ENCODE results near the gene OPN4. TPM values are rescaled to one million over a fixed set of nuclear protein-coding genes. Genes with fewer than 3 reads are reported as not detected.

Gene OPN4
- total and polyA plus RNA-seq, 2 of the 8 experiments (the other 6 are each of a cell fraction or from before 2014, with no cell fraction given), result not detected

DNA sequence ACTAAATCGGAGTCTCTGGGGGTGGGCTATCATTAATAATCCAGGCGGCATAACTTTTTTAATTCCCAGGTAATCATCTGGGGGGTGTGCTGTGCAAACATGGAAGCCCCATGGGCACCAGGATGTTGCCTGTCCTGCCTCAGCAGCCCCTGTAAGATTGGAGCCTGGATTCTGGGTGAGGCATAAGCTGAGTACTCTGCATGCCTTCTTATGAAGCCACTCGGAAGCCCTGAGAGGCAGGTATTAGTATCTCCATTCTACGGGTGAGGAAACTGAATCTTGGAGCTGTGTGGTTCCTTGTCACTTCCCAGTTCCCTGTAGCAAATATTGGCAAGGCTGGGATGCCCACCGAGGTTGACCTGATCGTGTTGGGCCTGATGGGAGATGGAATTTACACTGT lies 7.4 kb upstream of the OPN4 start (continued):
- TF ChIP-seq CHD7 (IDR thresholded peaks at IDR 0.05; ENCODE audit: insufficient replicate concordance, low read length), result no peak
- TF ChIP-seq ATF2 (IDR thresholded peaks at IDR 0.05; ENCODE audit: low read length), result no peak
- TF ChIP-seq KDM4A (IDR thresholded peaks at IDR 0.05; ENCODE audit: low read depth, low read length, severe bottlenecking), result no peak
- TF ChIP-seq KDM5A (IDR thresholded peaks at IDR 0.05; ENCODE audit: low read length), result no peak
- TF ChIP-seq JUN (IDR thresholded peaks at IDR 0.05; ENCODE audit: low read depth, low read length), result no peak
- TF ChIP-seq BRCA1 (IDR thresholded peaks at IDR 0.05; ENCODE audit: low read depth, low read length), result no peak
- TF ChIP-seq GTF2F1 (IDR thresholded peaks at IDR 0.05; ENCODE audit: borderline replicate concordance, low read depth, low read length), result no peak
- no peak for TF ChIP-seq SUZ12 (IDR thresholded peaks at IDR 0.05; ENCODE audit: low read length)
- TF ChIP-seq MAFK (IDR thresholded peaks at IDR 0.05; ENCODE audit: low read depth, low read length), result no peak
- TF ChIP-seq RNF2 (IDR thresholded peaks at IDR 0.05; ENCODE audit: borderline replicate concordance, low read depth, low read length, missing control alignments, poor library complexity, severe bottlenecking), result no peak

Data from H1 (cell line).